GM12878 (cell line): Measurements from ENCODE around the gene CIB2. TPM values are rescaled to one million over a fixed set of nuclear protein-coding genes. Genes with fewer than 3 reads are reported as not detected.

Source experiments
- ATAC-seq: fragments of 200-7000 bp; cut with Tn5 transposase; 3 replicates; pipeline ENCODE4 v1.9.1; 2020; ENCODE audit warnings: mild to moderate bottlenecking, moderate library complexity
- BruUV-seq: library from RNA; stranded (reverse); fragments of 400-500 nt; replicated peaks from 2 replicates; lab custom pipeline; 2021; lab: Mats Ljungman, UMichigan
- CTCF ChIA-PET: fragments of 300-600 bp; sonication (Branson Sonifier 250); formaldehyde crosslinking; extraction: SDS; loops from one replicate; lab custom pipeline; 2021; ENCODE audit warnings: inconsistent platforms; lab: Yijun Ruan, JAX
- POLR2A ChIA-PET: fragments of 350-600 bp; formaldehyde crosslinking; extraction: SDS; loops from one replicate; lab custom pipeline; 2021; ENCODE audit warnings: inconsistent platforms; lab: Charles Lee
- RAD21 ChIA-PET: fragments of 300-600 bp; sonication (Branson Sonifier 250); formaldehyde crosslinking; loops from one replicate; lab custom pipeline; 2023; ENCODE audit warnings: antibody characterized with exemption; ENCODE audit not compliant: unreplicated experiment; lab: Charles Lee
- SMC1A ChIA-PET: fragments of 300-600 bp; sonication (Branson Sonifier 250); formaldehyde crosslinking; loops from one replicate; lab custom pipeline; 2023; ENCODE audit not compliant: unreplicated experiment, uncharacterized antibody; lab: Charles Lee
- DNase-seq: peaks from one replicate; pipeline ENCODE4 v3.0.0-alpha.2; 2011; ENCODE audit warnings: low read depth, low spot score
- FAIRE-seq: peaks from 3 replicates; lab custom pipeline; 2011; peaks lifted over from hg19 to GRCh38; lab: Jason Lieb, UNC
- H2AFZ ChIP-seq: 2 replicates; pipeline ENCODE4 v1.6.0; 2011; ENCODE audit warnings: low read depth, low read length, control low read depth; ENCODE audit not compliant: control insufficient read depth
- H3K27ac ChIP-seq: 2 replicates; pipeline ENCODE4 v1.5.1; 2011; ENCODE audit warnings: control low read depth; ENCODE audit not compliant: control insufficient read depth, insufficient read depth
- H3K27me3 ChIP-seq, 2 experiments: replicated peaks in 1 of 2; 2 replicates each; pipeline versions ENCODE4 v1.6.0 to v1.6.1; 2011; ENCODE audit warnings: low read length in 1 of 2; ENCODE audit not compliant: control insufficient read depth in 2 of 2, insufficient read depth in 2 of 2
- H3K36me3 ChIP-seq, 2 experiments: 2 replicates each; pipeline ENCODE4 v1.5.1; 2011; ENCODE audit warnings: low read length in 1 of 2; ENCODE audit not compliant: control insufficient read depth in 2 of 2, insufficient read depth in 2 of 2
- H3K4me1 ChIP-seq: 2 replicates; pipeline ENCODE4 v1.6.1; 2011; ENCODE audit warnings: mild to moderate bottlenecking, low read length, moderate library complexity, mixed read lengths; ENCODE audit not compliant: control insufficient read depth, insufficient read depth
- H3K4me2 ChIP-seq: 2 replicates; pipeline ENCODE4 v1.6.0; 2011; ENCODE audit warnings: control low read depth; ENCODE audit not compliant: control insufficient read depth, insufficient read depth
- H3K4me3 ChIP-seq: fragments of 200-600 bp; sonication (generic); 2 replicates; pipeline ENCODE4 v1.5.1; 2016
- H3K79me2 ChIP-seq: 2 replicates; pipeline ENCODE4 v1.6.0; 2011; ENCODE audit warnings: low read length; ENCODE audit not compliant: control insufficient read depth, insufficient read depth
- H3K9ac ChIP-seq: 2 replicates; pipeline ENCODE4 v1.8.0; 2011; ENCODE audit warnings: low read length, control low read depth, mixed read lengths; ENCODE audit not compliant: control insufficient read depth, insufficient read depth
- H3K9me3 ChIP-seq: replicated peaks from 3 replicates; pipeline ENCODE4 v1.5.1; 2011; ENCODE audit warnings: mild to moderate bottlenecking, low read length; ENCODE audit not compliant: control insufficient read depth, insufficient read depth
- H4K20me1 ChIP-seq: 2 replicates; pipeline ENCODE4 v1.6.0; 2011; ENCODE audit not compliant: control insufficient read depth, insufficient read depth
- BRCA1 ChIP-seq: IDR thresholded peaks from 2 replicates; pipeline ENCODE4 v1.6.1; 2011; ENCODE audit warnings: low read depth, low read length, improper control_type of control experiment
- CHD2 ChIP-seq: IDR thresholded peaks from 2 replicates; pipeline ENCODE4 v1.6.1; 2011; ENCODE audit warnings: low read depth, low read length, improper control_type of control experiment, borderline replicate concordance
- CREB1 ChIP-seq: IDR thresholded peaks from 2 replicates; pipeline ENCODE4 v1.6.1; 2012; ENCODE audit warnings: low read depth, mild to moderate bottlenecking, inconsistent platforms
- E4F1 ChIP-seq: fragments of 450-650 bp; IDR thresholded peaks from 2 replicates; pipeline ENCODE4 v1.6.1; 2018; ENCODE audit warnings: borderline replicate concordance, mild to moderate bottlenecking; ENCODE audit not compliant: partially characterized antibody
- EED ChIP-seq: sonication (generic); IDR thresholded peaks from 2 replicates; pipeline ENCODE4 v1.6.1; 2016; ENCODE audit warnings: antibody characterized with exemption, low read depth
- EP300 ChIP-seq, 2 experiments: fragments of 150-350 bp in 1 of 2; IDR thresholded peaks; 2 replicates each; pipeline ENCODE4 v1.6.1; 2011 to 2012; ENCODE audit warnings: low read depth in 2 of 2, low read length in 2 of 2, borderline replicate concordance in 1 of 2, improper control_type of control experiment in 1 of 2, inconsistent platforms in 1 of 2; ENCODE audit not compliant: control insufficient read depth in 1 of 2
- IKZF2 ChIP-seq, 2 experiments: fragments of 450-650 bp; IDR thresholded peaks; 2 replicates each; pipeline ENCODE4 v1.6.1; 2017; ENCODE audit warnings: mild to moderate bottlenecking in 2 of 2, moderate library complexity in 2 of 2
- IRF4 ChIP-seq: IDR thresholded peaks from 2 replicates; pipeline ENCODE4 v1.6.1; 2011; ENCODE audit warnings: low read depth, low read length
- KAT2A ChIP-seq: conservative IDR thresholded peaks from 2 replicates; pipeline ENCODE4 v1.6.1; 2011; ENCODE audit warnings: low read depth, low read length; ENCODE audit not compliant: control insufficient read depth
- STAT3 ChIP-seq: IDR thresholded peaks from 2 replicates; pipeline ENCODE4 v1.6.1; 2011; ENCODE audit warnings: low read depth, low read length, improper control_type of control experiment
- SUZ12 ChIP-seq: fragments of 200-600 bp; sonication (generic); IDR thresholded peaks from one replicate; pipeline ENCODE4 v1.6.1; 2018; ENCODE audit warnings: antibody characterized with exemption, mild to moderate bottlenecking; ENCODE audit not compliant: unreplicated experiment
- TAF1 ChIP-seq: IDR thresholded peaks from 2 replicates; pipeline ENCODE4 v1.6.1; 2011; ENCODE audit warnings: mild to moderate bottlenecking, low read depth, low read length, borderline replicate concordance
- TCF3 ChIP-seq: IDR thresholded peaks from 2 replicates; pipeline ENCODE4 v1.6.1; 2012; ENCODE audit warnings: low read depth, mild to moderate bottlenecking, low read length, borderline replicate concordance; ENCODE audit not compliant: insufficient read depth
- ZNF622 ChIP-seq: fragments of 450-650 bp; IDR thresholded peaks from 2 replicates; pipeline ENCODE4 v1.6.1; 2017; ENCODE audit warnings: mild to moderate bottlenecking, inconsistent platforms
- WGBS: methylation state at CpG from one replicate; pipeline ENCODE4 v1.1.6; 2016; ENCODE audit warnings: low lambda C conversion rate; ENCODE audit not compliant: insufficient replicate concordance, insufficient coverage; ENCODE audit errors: missing lambda C conversion rate; 5-methylcytosine and 5-hydroxymethylcytosine counted together
- in situ Hi-C: fragments of 300-500 bp; cut with MboI; formaldehyde crosslinking; loops from 9 replicates; pipeline ENCODE4 v1.14.3; 2018; ENCODE audit warnings: mixed read lengths
- intact Hi-C: fragments of 100-400 bp; cut with micrococcal nuclease; formaldehyde crosslinking; loops from one replicate; pipeline ENCODE4 v1.14.2; 2022; ENCODE audit not compliant: unreplicated experiment
- polyA plus RNA-seq, 11 experiments: library from polyadenylated mRNA; depleted of rRNA in 4 of 11; unstranded in 6 of 11; stranded (reverse) in 5 of 11; fragments of >200 nt; fragmentation: Nextera tagmentation in 4 of 11; fragmentation: Illumina TruSeq in 1 of 11; extraction: Ambion mirVana in 4 of 11; extraction: Trizol in 1 of 11; gene quantifications; 1 replicate in 1 of 11; 2 replicates in 10 of 11; pipeline versions ENCODE4 v1.2.1 to v1.2.3, GENCODE V29; 2011 to 2016; ENCODE audit warnings: inconsistent platforms in 2 of 11, missing spikeins in 2 of 11, low read depth in 1 of 11
- total RNA-seq, 4 experiments: library from RNA; depleted of rRNA in 3 of 4; stranded (reverse); fragments of >200 nt in 3 of 4; fragmentation: Illumina TruSeq in 1 of 4; extraction: Trizol in 1 of 4; gene quantifications; 2 replicates each; pipeline versions ENCODE4 v1.2.1 to v1.2.3, GENCODE V29; 2013 to 2021
- TF ChIP-seq, protein P1 (sequence below): fragments of 450-650 bp; IDR thresholded peaks from 2 replicates; pipeline ENCODE4 v1.6.1; 2017; ENCODE audit warnings: mild to moderate bottlenecking

Gene CIB2
- total and polyA plus RNA-seq, 10 of the 15 experiments (the other 5 are each of a cell fraction or from before 2014, with no cell fraction given), result 0.56 to 12.1 (median 7.1) TPM

DNA sequence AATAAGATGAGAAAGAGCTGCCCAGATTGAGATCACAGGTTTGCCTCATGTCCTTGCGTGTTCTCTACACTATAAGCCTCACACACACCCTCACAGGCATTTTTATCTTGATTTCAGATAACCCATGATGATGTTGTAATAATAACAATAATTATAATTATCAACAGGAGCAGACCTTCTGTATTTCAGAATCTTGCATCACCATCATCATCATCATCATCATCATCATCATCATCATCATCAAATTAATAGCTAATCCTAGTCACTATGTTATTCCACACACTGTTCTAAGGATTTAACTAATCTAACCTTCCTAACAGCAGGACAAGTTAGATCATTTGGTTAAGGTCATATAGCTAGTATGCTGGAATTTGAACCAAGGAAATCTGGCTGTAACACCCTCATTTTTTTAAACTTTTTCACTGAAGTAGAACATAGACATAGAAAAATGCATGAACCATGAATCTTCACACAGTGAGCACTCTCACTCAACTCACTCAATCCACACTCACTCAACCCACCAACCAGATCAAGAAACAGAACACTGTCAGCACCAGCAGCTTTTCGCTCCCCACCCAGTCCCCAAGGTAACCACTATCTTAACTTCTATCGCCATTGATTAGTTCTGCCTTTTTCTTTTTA, 40.7 kb downstream of the CIB2 start:
- H3K27me3 ChIP-seq, result no peaks in the 10 kb centered on the region
- H3K36me3 ChIP-seq, result no peaks in the 10 kb centered on the region
- DNase-seq (no peak), ATAC-seq (no peak)
- H2AFZ ChIP-seq, result no peak overlapping the region
- H3K79me2 ChIP-seq, result no peaks in the 10 kb centered on the region
- no peaks in the 10 kb centered on the region for H3K9me3 ChIP-seq
- no peak overlapping the region for H3K9ac ChIP-seq
- H3K27ac ChIP-seq, result no peak overlapping the region
- ChIA-PET CTCF (interaction anchor here (2.1 to 2.9 kb wide), 2 partner anchors 18 to 22 kb away, joined by 10 to 14 read pairs; no protein-coding TSS in a partner anchor), SMC1A (interaction anchor here (0.8 to 2.2 kb wide), 7 partner anchors 9 to 30 kb away, joined by 3 to 8 read pairs (median 5); no protein-coding TSS in a partner anchor), POLR2A (interaction anchor here (0.5 to 0.8 kb wide), 2 partner anchors 10 to 63 kb away, joined by 3 read pairs; no protein-coding TSS in a partner anchor)
- in situ Hi-C loops (no loop called here), intact Hi-C loops (no loop called here)
- H3K4me2 ChIP-seq, result no peak overlapping the region
- peaks cover 9% of the 10 kb centered on the region for H3K4me1 ChIP-seq
- H3K4me3 ChIP-seq, result no peak overlapping the region
- 84% methylated on average over 3 of the region's 3 CpGs for WGBS
- TF ChIP-seq KAT2A (no peak), STAT3 (no peak), IKZF2 (IDR thresholded peaks at IDR 0.05) (no peak), CREB1 (no peak), EED (no peak), E4F1 (no peak), TAF1 (no peak), SUZ12 (no peak), CHD2 (no peak), BRCA1 (no peak), EP300 (IDR thresholded peaks at IDR 0.05; ENCODE audit: borderline replicate concordance in 1 of 2, control insufficient read depth in 1 of 2, low read depth in 2 of 2, low read length in 2 of 2) (no peak), ZNF622 (no peak), TCF3 (no peak), IRF4 (no peak)
- TF ChIP-seq, protein P1, sequence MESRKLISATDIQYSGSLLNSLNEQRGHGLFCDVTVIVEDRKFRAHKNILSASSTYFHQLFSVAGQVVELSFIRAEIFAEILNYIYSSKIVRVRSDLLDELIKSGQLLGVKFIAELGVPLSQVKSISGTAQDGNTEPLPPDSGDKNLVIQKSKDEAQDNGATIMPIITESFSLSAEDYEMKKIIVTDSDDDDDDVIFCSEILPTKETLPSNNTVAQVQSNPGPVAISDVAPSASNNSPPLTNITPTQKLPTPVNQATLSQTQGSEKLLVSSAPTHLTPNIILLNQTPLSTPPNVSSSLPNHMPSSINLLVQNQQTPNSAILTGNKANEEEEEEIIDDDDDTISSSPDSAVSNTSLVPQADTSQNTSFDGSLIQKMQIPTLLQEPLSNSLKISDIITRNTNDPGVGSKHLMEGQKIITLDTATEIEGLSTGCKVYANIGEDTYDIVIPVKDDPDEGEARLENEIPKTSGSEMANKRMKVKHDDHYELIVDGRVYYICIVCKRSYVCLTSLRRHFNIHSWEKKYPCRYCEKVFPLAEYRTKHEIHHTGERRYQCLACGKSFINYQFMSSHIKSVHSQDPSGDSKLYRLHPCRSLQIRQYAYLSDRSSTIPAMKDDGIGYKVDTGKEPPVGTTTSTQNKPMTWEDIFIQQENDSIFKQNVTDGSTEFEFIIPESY, result no peak
- TF ChIP-seq, all 136 proteins: peak for 0
- no TSS peak for BruUV-seq
- H4K20me1 ChIP-seq, result no peaks in the 10 kb centered on the region
- FAIRE-seq, result no peak
- RAD21 ChIA-PET, result interaction anchor here (0.7 to 1.6 kb wide), 3 partner anchors 14 to 149 kb away, joined by 3 to 5 read pairs (median 3); no protein-coding TSS in a partner anchor
